Measurements from ENCODE around the gene CACNB1. TPM values are rescaled to one million over a fixed set of nuclear protein-coding genes. Genes with fewer than 3 reads are reported as not detected.

The CACNB1 gene
- total and polyA plus RNA-seq, 10 of the 15 experiments (the other 5 are each of a cell fraction or from before 2014, with no cell fraction given) = 0.06 to 15.6 (median 6.3) TPM

DNA sequence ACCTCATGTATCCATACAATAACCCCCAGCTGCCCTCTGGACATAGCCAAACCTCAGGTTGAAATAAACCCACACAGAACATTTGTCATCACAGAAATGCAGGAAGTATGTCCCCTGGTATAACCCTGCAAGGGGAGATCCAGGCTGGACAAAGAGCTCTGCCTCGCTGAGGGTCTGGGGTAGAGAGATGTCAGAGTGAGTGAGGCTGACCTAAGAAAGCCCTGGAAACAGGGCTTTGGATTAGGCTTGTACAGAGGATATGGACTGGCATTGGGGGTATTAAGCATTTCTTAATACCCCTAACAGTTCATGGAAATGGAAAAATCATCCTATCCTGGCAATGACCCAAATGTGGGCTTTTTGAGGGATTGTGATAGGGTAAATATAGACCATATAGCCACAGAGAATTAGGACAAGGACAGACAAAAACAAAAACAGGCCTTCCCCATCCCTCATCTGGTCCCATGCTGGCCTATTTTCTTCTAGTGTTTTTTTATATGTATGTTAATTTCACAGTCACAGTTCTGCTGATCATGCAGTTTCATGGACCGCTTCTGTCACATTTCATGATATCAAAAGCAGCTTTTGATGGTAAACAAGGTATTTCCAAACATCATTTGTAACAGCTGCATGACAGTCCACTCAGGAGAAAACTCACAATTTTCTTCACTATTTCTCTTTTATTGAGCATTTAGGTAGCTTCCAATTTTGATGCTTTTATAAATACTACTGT, 72.2 kb downstream of the CACNB1 start:
- H2AFZ ChIP-seq (ENCODE audit: control insufficient read depth, low read depth, low read length) = no peak overlapping the region
- no TSS peak for BruUV-seq (replicated peaks)
- H3K9ac ChIP-seq (ENCODE audit: control insufficient read depth, insufficient read depth, low read length) = no peak overlapping the region
- no peaks in the 10 kb centered on the region for H4K20me1 ChIP-seq (ENCODE audit: control insufficient read depth, insufficient read depth)
- H3K27ac ChIP-seq (ENCODE audit: control insufficient read depth, insufficient read depth) = no peak overlapping the region
- no peak for DNase-seq (ENCODE audit: low read depth, low spot score)
- TF ChIP-seq EP300 (IDR thresholded peaks at IDR 0.05; ENCODE audit: borderline replicate concordance in 1 of 2, control insufficient read depth in 1 of 2, low read depth in 2 of 2, low read length in 2 of 2) (no peak), IKZF2 (IDR thresholded peaks at IDR 0.05) (no peak)
- ChIA-PET CTCF (interaction anchor here (0.6 to 1.3 kb wide), 2 partner anchors 111 to 530 kb away, joined by 4 to 5 read pairs; no protein-coding TSS in a partner anchor), POLR2A (interaction anchor here (0.6 kb wide), 2 partner anchors 143 to 682 kb away, joined by 6 read pairs; no protein-coding TSS in a partner anchor), SMC1A (ENCODE audit: uncharacterized antibody, unreplicated experiment) (interaction anchor here (1.4 kb wide), 1 partner anchor 28 kb away, joined by 5 read pairs; no protein-coding TSS in a partner anchor), RAD21 (ENCODE audit: unreplicated experiment) (interaction anchor here (1.8 kb wide), 1 partner anchor 142 kb away, joined by 4 read pairs; no protein-coding TSS in a partner anchor)
- no peaks in the 10 kb centered on the region for H3K9me3 ChIP-seq (replicated peaks; ENCODE audit: control insufficient read depth, insufficient read depth, low read length)
- intact Hi-C loops (cut with micrococcal nuclease; ENCODE audit: unreplicated experiment) = no loop called here
- no peaks in the 10 kb centered on the region for H3K36me3 ChIP-seq (ENCODE audit: control insufficient read depth in 2 of 2, insufficient read depth in 2 of 2, low read length in 1 of 2)
- ATAC-seq = no peak
- no peaks in the 10 kb centered on the region for H3K79me2 ChIP-seq (ENCODE audit: control insufficient read depth, insufficient read depth, low read length)
- no peaks in the 10 kb centered on the region for H3K27me3 ChIP-seq (replicated peaks in 1 of 2; ENCODE audit: control insufficient read depth in 2 of 2, insufficient read depth in 2 of 2, low read length in 1 of 2)
- H3K4me3 ChIP-seq = no peak overlapping the region
- H3K4me1 ChIP-seq (ENCODE audit: control insufficient read depth, insufficient read depth, low read length) = no peaks in the 10 kb centered on the region
- WGBS (ENCODE audit: insufficient coverage, insufficient replicate concordance, low lambda C conversion rate, missing lambda C conversion rate) = 97% methylated on average over 2 of the region's 2 CpGs
- no peak for FAIRE-seq
- in situ Hi-C loops (cut with MboI) = no loop called here
- no peak overlapping the region for H3K4me2 ChIP-seq (ENCODE audit: control insufficient read depth, insufficient read depth)

GRCh38 chr17:39123627-39124026, 73.8 kb downstream of the CACNB1 start:
- WGBS (ENCODE audit: insufficient coverage, insufficient replicate concordance, low lambda C conversion rate, missing lambda C conversion rate) = 31% methylated on average over 9 of the region's 9 CpGs
- FAIRE-seq = no peak
- no peak overlapping the region for H3K27ac ChIP-seq (ENCODE audit: control insufficient read depth, insufficient read depth)
- H3K4me2 ChIP-seq (ENCODE audit: control insufficient read depth, insufficient read depth) = no peak overlapping the region
- H3K4me1 ChIP-seq (ENCODE audit: control insufficient read depth, insufficient read depth, low read length) = peaks cover 7% of the 10 kb centered on the region
- H3K9me3 ChIP-seq (replicated peaks; ENCODE audit: control insufficient read depth, insufficient read depth, low read length) = no peaks in the 10 kb centered on the region
- H3K79me2 ChIP-seq (ENCODE audit: control insufficient read depth, insufficient read depth, low read length) = no peaks in the 10 kb centered on the region
- RAD21 ChIA-PET (ENCODE audit: unreplicated experiment) = interaction anchor here (1.8 kb wide), 1 partner anchor 141 kb away, joined by 4 read pairs; no protein-coding TSS in a partner anchor
- H2AFZ ChIP-seq (ENCODE audit: control insufficient read depth, low read depth, low read length) = no peak overlapping the region
- CTCF ChIA-PET = no interaction called here
- no peak for ATAC-seq
- no peaks in the 10 kb centered on the region for H4K20me1 ChIP-seq (ENCODE audit: control insufficient read depth, insufficient read depth)
- no peak overlapping the region for H3K4me3 ChIP-seq
- intact Hi-C loops (cut with micrococcal nuclease; ENCODE audit: unreplicated experiment) = no loop called here
- BruUV-seq (replicated peaks) = no TSS peak
- no peak overlapping the region for H3K9ac ChIP-seq (ENCODE audit: control insufficient read depth, insufficient read depth, low read length)
- POLR2A ChIA-PET = interaction anchor here (0.6 kb wide), 1 partner anchor 35 kb away, joined by 4 read pairs; no protein-coding TSS in a partner anchor
- H3K27me3 ChIP-seq (replicated peaks in 1 of 2; ENCODE audit: control insufficient read depth in 2 of 2, insufficient read depth in 2 of 2, low read length in 1 of 2) = no peaks in the 10 kb centered on the region
- SMC1A ChIA-PET (ENCODE audit: uncharacterized antibody, unreplicated experiment) = interaction anchor here (1.4 kb wide), 1 partner anchor 30 kb away, joined by 5 read pairs; no protein-coding TSS in a partner anchor
- in situ Hi-C loops (cut with MboI) = no loop called here
- H3K36me3 ChIP-seq (ENCODE audit: control insufficient read depth in 2 of 2, insufficient read depth in 2 of 2, low read length in 1 of 2) = no peaks in the 10 kb centered on the region
- no peak for DNase-seq (ENCODE audit: low read depth, low spot score)
- no peak for TF ChIP-seq STAT1 (conservative IDR thresholded peaks at IDR 0.05)
- no peak for TF ChIP-seq WRNIP1 (IDR thresholded peaks at IDR 0.05; ENCODE audit: borderline replicate concordance, low read depth, low read length)
- TF ChIP-seq RAD51 (IDR thresholded peaks at IDR 0.05) = no peak
- no peak for TF ChIP-seq ETV6 (conservative IDR thresholded peaks at IDR 0.05 in 1 of 2, IDR thresholded peaks at IDR 0.05 in 1 of 2; ENCODE audit: borderline replicate concordance in 1 of 2, low read depth in 1 of 2)
- TF ChIP-seq HSF1 (IDR thresholded peaks at IDR 0.05; ENCODE audit: low read depth, low read length) = no peak
- TF ChIP-seq BRCA1 (IDR thresholded peaks at IDR 0.05; ENCODE audit: low read depth, low read length) = no peak
- TF ChIP-seq ASH2L (IDR thresholded peaks at IDR 0.05; ENCODE audit: borderline replicate concordance, low read depth) = no peak
- no peak for TF ChIP-seq NR2F1 (conservative IDR thresholded peaks at IDR 0.05)
- no peak for TF ChIP-seq TCF7 (IDR thresholded peaks at IDR 0.05; ENCODE audit: borderline replicate concordance)
- TF ChIP-seq BCL3 (IDR thresholded peaks at IDR 0.05; ENCODE audit: borderline replicate concordance, insufficient read depth, low read depth, low read length, poor library complexity, severe bottlenecking) = no peak
- no peak for TF ChIP-seq NR2C2 (IDR thresholded peaks at IDR 0.05; ENCODE audit: borderline replicate concordance, control insufficient read depth, insufficient read length, low read depth)
